ENCODE data around the gene CHST8. TPM values are rescaled to one million over a fixed set of nuclear protein-coding genes. Genes with fewer than 3 reads are reported as not detected.

Gene CHST8
- total and polyA plus RNA-seq, 2 of the 13 experiments (the other 11 are each of a cell fraction or from before 2014, with no cell fraction given): not detected

DNA sequence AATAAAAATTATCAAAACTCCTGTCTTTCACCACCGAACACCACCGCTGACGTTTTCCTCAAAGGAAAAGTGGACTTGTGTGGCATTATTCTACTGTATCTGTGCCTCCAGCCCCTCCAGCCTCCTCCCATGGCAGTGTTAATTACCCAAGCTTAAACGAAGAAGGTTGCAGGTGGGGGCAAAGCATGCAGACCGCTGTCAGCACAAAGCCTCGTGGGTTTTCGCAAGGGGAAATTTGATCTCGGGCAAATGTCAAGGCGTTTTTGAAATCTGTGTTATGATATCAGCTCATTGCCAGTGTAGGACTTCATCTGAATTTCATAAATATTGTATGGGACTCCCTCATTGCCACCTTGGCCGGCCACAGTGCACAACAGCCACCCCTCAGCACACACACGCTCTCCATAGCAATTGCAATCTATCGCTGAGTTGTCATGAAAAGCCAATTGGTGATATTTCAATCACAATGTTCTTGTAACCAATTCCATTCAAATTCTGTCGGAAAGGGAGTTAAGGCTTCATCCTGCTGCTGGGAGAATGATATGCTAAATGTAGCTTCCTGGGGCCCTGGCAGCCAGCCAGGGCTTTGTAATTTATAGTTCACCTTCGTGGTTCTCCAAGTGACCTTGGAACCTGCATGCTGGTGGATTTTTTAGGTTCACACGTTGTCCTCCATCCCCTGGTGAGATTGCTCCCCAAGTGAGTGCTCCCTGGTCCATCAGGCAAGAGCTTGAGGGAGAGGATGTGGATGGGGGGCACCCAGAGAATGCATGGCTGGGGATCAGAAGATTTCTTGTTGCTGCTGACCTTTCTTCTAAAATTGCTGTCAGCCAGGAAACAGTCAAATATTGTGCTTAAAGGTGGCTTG lies 16.6 kb downstream of the CHST8 start (continued):
- TF ChIP-seq, protein P1, sequence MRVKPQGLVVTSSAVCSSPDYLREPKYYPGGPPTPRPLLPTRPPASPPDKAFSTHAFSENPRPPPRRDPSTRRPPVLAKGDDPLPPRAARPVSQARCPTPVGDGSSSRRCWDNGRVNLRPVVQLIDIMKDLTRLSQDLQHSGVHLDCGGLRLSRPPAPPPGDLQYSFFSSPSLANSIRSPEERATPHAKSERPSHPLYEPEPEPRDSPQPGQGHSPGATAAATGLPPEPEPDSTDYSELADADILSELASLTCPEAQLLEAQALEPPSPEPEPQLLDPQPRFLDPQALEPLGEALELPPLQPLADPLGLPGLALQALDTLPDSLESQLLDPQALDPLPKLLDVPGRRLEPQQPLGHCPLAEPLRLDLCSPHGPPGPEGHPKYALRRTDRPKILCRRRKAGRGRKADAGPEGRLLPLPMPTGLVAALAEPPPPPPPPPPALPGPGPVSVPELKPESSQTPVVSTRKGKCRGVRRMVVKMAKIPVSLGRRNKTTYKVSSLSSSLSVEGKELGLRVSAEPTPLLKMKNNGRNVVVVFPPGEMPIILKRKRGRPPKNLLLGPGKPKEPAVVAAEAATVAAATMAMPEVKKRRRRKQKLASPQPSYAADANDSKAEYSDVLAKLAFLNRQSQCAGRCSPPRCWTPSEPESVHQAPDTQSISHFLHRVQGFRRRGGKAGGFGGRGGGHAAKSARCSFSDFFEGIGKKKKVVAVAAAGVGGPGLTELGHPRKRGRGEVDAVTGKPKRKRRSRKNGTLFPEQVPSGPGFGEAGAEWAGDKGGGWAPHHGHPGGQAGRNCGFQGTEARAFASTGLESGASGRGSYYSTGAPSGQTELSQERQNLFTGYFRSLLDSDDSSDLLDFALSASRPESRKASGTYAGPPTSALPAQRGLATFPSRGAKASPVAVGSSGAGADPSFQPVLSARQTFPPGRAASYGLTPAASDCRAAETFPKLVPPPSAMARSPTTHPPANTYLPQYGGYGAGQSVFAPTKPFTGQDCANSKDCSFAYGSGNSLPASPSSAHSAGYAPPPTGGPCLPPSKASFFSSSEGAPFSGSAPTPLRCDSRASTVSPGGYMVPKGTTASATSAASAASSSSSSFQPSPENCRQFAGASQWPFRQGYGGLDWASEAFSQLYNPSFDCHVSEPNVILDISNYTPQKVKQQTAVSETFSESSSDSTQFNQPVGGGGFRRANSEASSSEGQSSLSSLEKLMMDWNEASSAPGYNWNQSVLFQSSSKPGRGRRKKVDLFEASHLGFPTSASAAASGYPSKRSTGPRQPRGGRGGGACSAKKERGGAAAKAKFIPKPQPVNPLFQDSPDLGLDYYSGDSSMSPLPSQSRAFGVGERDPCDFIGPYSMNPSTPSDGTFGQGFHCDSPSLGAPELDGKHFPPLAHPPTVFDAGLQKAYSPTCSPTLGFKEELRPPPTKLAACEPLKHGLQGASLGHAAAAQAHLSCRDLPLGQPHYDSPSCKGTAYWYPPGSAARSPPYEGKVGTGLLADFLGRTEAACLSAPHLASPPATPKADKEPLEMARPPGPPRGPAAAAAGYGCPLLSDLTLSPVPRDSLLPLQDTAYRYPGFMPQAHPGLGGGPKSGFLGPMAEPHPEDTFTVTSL (CRISPR knock-in tag; IDR thresholded peaks at IDR 0.05; ENCODE audit: borderline replicate concordance): no peak
- TF ChIP-seq CEBPB (IDR thresholded peaks at IDR 0.05; ENCODE audit: borderline replicate concordance, low read depth, low read length) (no peak), RELA (CRISPR knock-in tag; IDR thresholded peaks at IDR 0.05) (no peak), CBX2 (IDR thresholded peaks at IDR 0.05; ENCODE audit: low read depth, low read length) (no peak), CBX2 (CRISPR knock-in tag; IDR thresholded peaks at IDR 0.05; ENCODE audit: low read depth) (no peak), NR3C1 (CRISPR knock-in tag; IDR thresholded peaks at IDR 0.05) (no peak), ZFP82 (CRISPR knock-in tag; IDR thresholded peaks at IDR 0.05; ENCODE audit: borderline replicate concordance) (no peak), ZNF878 (CRISPR knock-in tag; IDR thresholded peaks at IDR 0.05) (no peak), ATAD3A (CRISPR knock-in tag; IDR thresholded peaks at IDR 0.05) (no peak), THAP11 (CRISPR knock-in tag; IDR thresholded peaks at IDR 0.05) (no peak), YEATS2 (CRISPR knock-in tag; IDR thresholded peaks at IDR 0.05; ENCODE audit: borderline replicate concordance) (no peak)
- TF ChIP-seq, protein P2, sequence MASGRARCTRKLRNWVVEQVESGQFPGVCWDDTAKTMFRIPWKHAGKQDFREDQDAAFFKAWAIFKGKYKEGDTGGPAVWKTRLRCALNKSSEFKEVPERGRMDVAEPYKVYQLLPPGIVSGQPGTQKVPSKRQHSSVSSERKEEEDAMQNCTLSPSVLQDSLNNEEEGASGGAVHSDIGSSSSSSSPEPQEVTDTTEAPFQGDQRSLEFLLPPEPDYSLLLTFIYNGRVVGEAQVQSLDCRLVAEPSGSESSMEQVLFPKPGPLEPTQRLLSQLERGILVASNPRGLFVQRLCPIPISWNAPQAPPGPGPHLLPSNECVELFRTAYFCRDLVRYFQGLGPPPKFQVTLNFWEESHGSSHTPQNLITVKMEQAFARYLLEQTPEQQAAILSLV (CRISPR knock-in tag; IDR thresholded peaks at IDR 0.05; ENCODE audit: borderline replicate concordance): no peak
- TF ChIP-seq, protein P3, sequence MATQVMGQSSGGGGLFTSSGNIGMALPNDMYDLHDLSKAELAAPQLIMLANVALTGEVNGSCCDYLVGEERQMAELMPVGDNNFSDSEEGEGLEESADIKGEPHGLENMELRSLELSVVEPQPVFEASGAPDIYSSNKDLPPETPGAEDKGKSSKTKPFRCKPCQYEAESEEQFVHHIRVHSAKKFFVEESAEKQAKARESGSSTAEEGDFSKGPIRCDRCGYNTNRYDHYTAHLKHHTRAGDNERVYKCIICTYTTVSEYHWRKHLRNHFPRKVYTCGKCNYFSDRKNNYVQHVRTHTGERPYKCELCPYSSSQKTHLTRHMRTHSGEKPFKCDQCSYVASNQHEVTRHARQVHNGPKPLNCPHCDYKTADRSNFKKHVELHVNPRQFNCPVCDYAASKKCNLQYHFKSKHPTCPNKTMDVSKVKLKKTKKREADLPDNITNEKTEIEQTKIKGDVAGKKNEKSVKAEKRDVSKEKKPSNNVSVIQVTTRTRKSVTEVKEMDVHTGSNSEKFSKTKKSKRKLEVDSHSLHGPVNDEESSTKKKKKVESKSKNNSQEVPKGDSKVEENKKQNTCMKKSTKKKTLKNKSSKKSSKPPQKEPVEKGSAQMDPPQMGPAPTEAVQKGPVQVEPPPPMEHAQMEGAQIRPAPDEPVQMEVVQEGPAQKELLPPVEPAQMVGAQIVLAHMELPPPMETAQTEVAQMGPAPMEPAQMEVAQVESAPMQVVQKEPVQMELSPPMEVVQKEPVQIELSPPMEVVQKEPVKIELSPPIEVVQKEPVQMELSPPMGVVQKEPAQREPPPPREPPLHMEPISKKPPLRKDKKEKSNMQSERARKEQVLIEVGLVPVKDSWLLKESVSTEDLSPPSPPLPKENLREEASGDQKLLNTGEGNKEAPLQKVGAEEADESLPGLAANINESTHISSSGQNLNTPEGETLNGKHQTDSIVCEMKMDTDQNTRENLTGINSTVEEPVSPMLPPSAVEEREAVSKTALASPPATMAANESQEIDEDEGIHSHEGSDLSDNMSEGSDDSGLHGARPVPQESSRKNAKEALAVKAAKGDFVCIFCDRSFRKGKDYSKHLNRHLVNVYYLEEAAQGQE (IDR thresholded peaks at IDR 0.05; ENCODE audit: borderline replicate concordance in 1 of 2, low read depth in 1 of 2, low read length in 2 of 2): no peak
- TF ChIP-seq, protein P4, sequence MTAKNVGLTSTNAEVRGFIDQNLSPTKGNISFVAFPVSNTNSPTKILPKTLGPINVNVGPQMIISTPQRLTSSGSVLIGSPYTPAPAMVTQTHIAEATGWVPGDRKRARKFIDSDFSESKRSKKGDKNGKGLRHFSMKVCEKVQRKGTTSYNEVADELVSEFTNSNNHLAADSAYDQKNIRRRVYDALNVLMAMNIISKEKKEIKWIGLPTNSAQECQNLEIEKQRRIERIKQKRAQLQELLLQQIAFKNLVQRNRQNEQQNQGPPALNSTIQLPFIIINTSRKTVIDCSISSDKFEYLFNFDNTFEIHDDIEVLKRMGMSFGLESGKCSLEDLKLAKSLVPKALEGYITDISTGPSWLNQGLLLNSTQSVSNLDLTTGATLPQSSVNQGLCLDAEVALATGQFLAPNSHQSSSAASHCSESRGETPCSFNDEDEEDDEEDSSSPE (CRISPR knock-in tag; IDR thresholded peaks at IDR 0.05): no peak

Data from HepG2 (cell line).